ENCODE results near the gene SULT4A1.

SULT4A1 gene

DNA sequence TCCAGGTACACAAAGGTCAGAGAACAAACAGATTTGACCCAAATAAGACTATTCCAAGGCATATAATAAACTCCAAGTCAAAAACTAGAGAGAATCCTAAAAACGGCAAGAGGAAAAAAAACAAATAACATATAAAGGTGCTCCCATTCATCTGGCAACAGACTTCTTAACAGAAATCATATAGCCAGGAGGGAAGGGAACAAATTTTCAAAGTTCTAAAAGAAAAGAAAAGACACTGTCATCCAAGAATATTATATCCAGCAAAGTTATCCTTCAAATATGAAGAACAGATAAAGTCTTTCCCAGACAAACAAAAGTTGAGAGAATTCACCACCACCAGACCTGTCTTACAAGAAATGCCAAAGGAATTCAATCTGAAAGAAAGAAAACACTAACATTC lies 61.3 kb downstream of the SULT4A1 start:
- no peak overlapping the region for H3K4me3 ChIP-seq (ENCODE audit: low read length)

GRCh38 chr22:43798492-43798891 lies 63.8 kb downstream of the SULT4A1 start:
- Histone ChIP-seq H3K4me3 (ENCODE audit: low read length) (no peak overlapping the region), H3K27ac (ENCODE audit: low read length) (no peak overlapping the region), H3K9me3 (ENCODE audit: control insufficient read depth, insufficient read depth, low read length) (no peaks in the 10 kb centered on the region), H3K36me3 (ENCODE audit: control insufficient read depth, insufficient read depth, low read length) (no peaks in the 10 kb centered on the region), H3K27me3 (ENCODE audit: control insufficient read depth, insufficient read depth, low read length) (no peaks in the 10 kb centered on the region), H3K4me1 (ENCODE audit: control insufficient read depth, insufficient read depth, low read length) (no peaks in the 10 kb centered on the region)
- no CpG with 5 or more reads among the region's 5 CpGs for WGBS (ENCODE audit: insufficient coverage, insufficient read length)
- DNase-seq (ENCODE audit: low read depth, low spot score) = no peak

More for the DNA sequence above, 61.3 kb downstream of the SULT4A1 start:
- H3K4me1 ChIP-seq (ENCODE audit: control insufficient read depth, insufficient read depth, low read length) = no peaks in the 10 kb centered on the region
- WGBS (ENCODE audit: insufficient coverage, insufficient read length) = no CpG with 5 or more reads among the region's 1 CpG
- DNase-seq (ENCODE audit: low read depth, low spot score) = no peak
- H3K36me3 ChIP-seq (ENCODE audit: control insufficient read depth, insufficient read depth, low read length) = no peaks in the 10 kb centered on the region
- H3K27ac ChIP-seq (ENCODE audit: low read length) = no peak overlapping the region
- H3K27me3 ChIP-seq (ENCODE audit: control insufficient read depth, insufficient read depth, low read length) = no peaks in the 10 kb centered on the region
- no peaks in the 10 kb centered on the region for H3K9me3 ChIP-seq (ENCODE audit: control insufficient read depth, insufficient read depth, low read length)

DNA sequence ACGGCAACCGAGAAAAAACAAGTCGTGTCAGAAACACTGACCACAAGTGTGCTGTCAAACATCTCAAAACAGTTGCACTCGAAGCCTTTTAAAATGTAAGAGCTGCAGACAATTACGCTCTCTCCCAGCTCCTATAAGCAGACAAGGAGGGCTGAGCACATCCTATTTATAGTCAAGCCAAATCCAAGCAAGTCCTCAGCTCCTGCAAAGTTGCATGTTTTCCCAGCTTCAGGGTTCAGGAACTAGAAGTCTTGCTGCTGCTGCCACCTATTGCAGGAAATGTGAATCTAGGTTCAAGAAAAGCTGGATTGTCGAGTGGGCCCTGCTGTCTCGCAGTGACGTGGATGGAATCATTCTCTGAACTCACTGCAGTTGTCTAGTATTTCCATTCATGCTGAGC lies 65.7 kb downstream of the SULT4A1 start:
- Histone ChIP-seq H3K4me1 (ENCODE audit: control insufficient read depth, insufficient read depth, low read length) (no peaks in the 10 kb centered on the region), H3K27me3 (ENCODE audit: control insufficient read depth, insufficient read depth, low read length) (no peaks in the 10 kb centered on the region), H3K4me3 (ENCODE audit: low read length) (no peak overlapping the region), H3K36me3 (ENCODE audit: control insufficient read depth, insufficient read depth, low read length) (no peaks in the 10 kb centered on the region), H3K27ac (ENCODE audit: low read length) (no peak overlapping the region), H3K9me3 (ENCODE audit: control insufficient read depth, insufficient read depth, low read length) (no peaks in the 10 kb centered on the region)
- WGBS (ENCODE audit: insufficient coverage, insufficient read length) = no CpG with 5 or more reads among the region's 8 CpGs
- DNase-seq (ENCODE audit: low read depth, low spot score) = no peak

GRCh38 chr22:43795320-43795719 lies 67.0 kb downstream of the SULT4A1 start:
- no peaks in the 10 kb centered on the region for H3K4me1 ChIP-seq (ENCODE audit: control insufficient read depth, insufficient read depth, low read length)
- no peak overlapping the region for H3K4me3 ChIP-seq (ENCODE audit: low read length)
- DNase-seq (ENCODE audit: low read depth, low spot score) = no peak
- H3K27ac ChIP-seq (ENCODE audit: low read length) = no peak overlapping the region
- H3K9me3 ChIP-seq (ENCODE audit: control insufficient read depth, insufficient read depth, low read length) = no peaks in the 10 kb centered on the region
- WGBS (ENCODE audit: insufficient coverage, insufficient read length) = no CpG with 5 or more reads among the region's 7 CpGs
- H3K36me3 ChIP-seq (ENCODE audit: control insufficient read depth, insufficient read depth, low read length) = no peaks in the 10 kb centered on the region
- no peaks in the 10 kb centered on the region for H3K27me3 ChIP-seq (ENCODE audit: control insufficient read depth, insufficient read depth, low read length)

- Histone ChIP-seq H3K36me3 (ENCODE audit: control insufficient read depth, insufficient read depth, low read length) (no peaks in the 10 kb centered on the region), H3K9me3 (ENCODE audit: control insufficient read depth, insufficient read depth, low read length) (no peaks in the 10 kb centered on the region), H3K4me3 (ENCODE audit: low read length) (no peak overlapping the region), H3K27ac (ENCODE audit: low read length) (no peak overlapping the region), H3K27me3 (ENCODE audit: control insufficient read depth, insufficient read depth, low read length) (no peaks in the 10 kb centered on the region), H3K4me1 (ENCODE audit: control insufficient read depth, insufficient read depth, low read length) (no peaks in the 10 kb centered on the region)
- no CpG with 5 or more reads among the region's 5 CpGs for WGBS (ENCODE audit: insufficient coverage, insufficient read length)
- no peak for DNase-seq (ENCODE audit: low read depth, low spot score)
Measured at GRCh38 chr22:43792905-43793304, 69.4 kb downstream of the SULT4A1 start.

GRCh38 chr22:43789452-43789851 lies 72.9 kb downstream of the SULT4A1 start:
- no peaks in the 10 kb centered on the region for H3K9me3 ChIP-seq (ENCODE audit: control insufficient read depth, insufficient read depth, low read length)
- no CpG with 5 or more reads among the region's 7 CpGs for WGBS (ENCODE audit: insufficient coverage, insufficient read length)
- H3K4me1 ChIP-seq (ENCODE audit: control insufficient read depth, insufficient read depth, low read length) = no peaks in the 10 kb centered on the region
- no peak for DNase-seq (ENCODE audit: low read depth, low spot score)
- no peak overlapping the region for H3K27ac ChIP-seq (ENCODE audit: low read length)
- no peaks in the 10 kb centered on the region for H3K27me3 ChIP-seq (ENCODE audit: control insufficient read depth, insufficient read depth, low read length)
- no peak overlapping the region for H3K4me3 ChIP-seq (ENCODE audit: low read length)
- H3K36me3 ChIP-seq (ENCODE audit: control insufficient read depth, insufficient read depth, low read length) = no peaks in the 10 kb centered on the region

DNA sequence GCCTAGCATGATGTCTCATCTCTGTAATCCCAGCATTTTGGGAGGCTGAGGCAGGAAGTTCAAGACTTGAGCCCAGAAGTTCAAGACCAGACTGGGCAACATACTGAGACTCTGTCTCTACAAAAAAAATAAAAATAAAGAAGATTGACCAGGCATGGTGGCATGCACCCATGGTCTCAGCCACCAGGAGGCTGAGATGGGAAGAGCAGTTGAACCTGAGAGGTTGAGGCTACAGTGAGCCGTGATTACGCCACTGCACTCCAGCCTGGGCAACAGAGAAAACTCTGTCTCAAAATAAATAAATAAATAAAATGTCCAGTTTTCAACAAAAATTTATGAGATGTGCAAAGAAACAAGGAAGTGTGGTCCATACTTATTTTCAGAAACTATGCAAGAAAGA lies 78.5 kb downstream of the SULT4A1 start:
- Histone ChIP-seq H3K36me3 (ENCODE audit: control insufficient read depth, insufficient read depth, low read length) (no peaks in the 10 kb centered on the region), H3K27ac (ENCODE audit: low read length) (no peak overlapping the region), H3K4me3 (ENCODE audit: low read length) (no peak overlapping the region), H3K27me3 (ENCODE audit: control insufficient read depth, insufficient read depth, low read length) (no peaks in the 10 kb centered on the region), H3K9me3 (ENCODE audit: control insufficient read depth, insufficient read depth, low read length) (no peaks in the 10 kb centered on the region), H3K4me1 (ENCODE audit: control insufficient read depth, insufficient read depth, low read length) (no peaks in the 10 kb centered on the region)
- DNase-seq (ENCODE audit: low read depth, low spot score) = no peak
- no CpG with 5 or more reads among the region's 2 CpGs for WGBS (ENCODE audit: insufficient coverage, insufficient read length)

DNA sequence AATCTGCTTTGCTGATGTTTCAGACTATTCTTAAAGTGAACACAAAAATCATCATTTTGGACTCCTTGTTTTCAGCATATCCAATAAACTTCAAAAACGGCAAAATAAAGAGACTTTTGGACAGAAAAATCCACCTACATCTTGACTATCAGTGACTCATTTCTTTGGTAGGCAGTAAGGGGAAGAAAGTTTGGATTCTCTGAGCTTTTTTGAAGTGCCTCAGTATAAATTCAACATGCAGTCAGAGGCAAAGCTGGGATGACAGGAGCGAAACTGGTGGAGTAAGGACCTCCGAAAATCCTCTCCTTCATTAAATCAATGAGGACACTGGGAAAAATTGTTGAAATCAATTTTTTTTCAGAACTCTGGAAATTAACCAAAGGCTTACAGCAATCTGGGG lies 79.9 kb downstream of the SULT4A1 start:
- Histone ChIP-seq H3K4me1 (ENCODE audit: control insufficient read depth, insufficient read depth, low read length) (no peaks in the 10 kb centered on the region), H3K27me3 (ENCODE audit: control insufficient read depth, insufficient read depth, low read length) (no peaks in the 10 kb centered on the region), H3K9me3 (ENCODE audit: control insufficient read depth, insufficient read depth, low read length) (no peaks in the 10 kb centered on the region), H3K27ac (ENCODE audit: low read length) (no peak overlapping the region), H3K36me3 (ENCODE audit: control insufficient read depth, insufficient read depth, low read length) (no peaks in the 10 kb centered on the region), H3K4me3 (ENCODE audit: low read length) (no peak overlapping the region)
- WGBS (ENCODE audit: insufficient coverage, insufficient read length) = no CpG with 5 or more reads among the region's 3 CpGs
- no peak for DNase-seq (ENCODE audit: low read depth, low spot score)

- no CpG with 5 or more reads among the region's 4 CpGs for WGBS (ENCODE audit: insufficient coverage, insufficient read length)
- no peak overlapping the region for H3K4me3 ChIP-seq (ENCODE audit: low read length)
- DNase-seq (ENCODE audit: low read depth, low spot score) = no peak
Measured at GRCh38 chr22:43777286-43777685, 85.0 kb downstream of the SULT4A1 start.

GRCh38 chr22:43776081-43776670 lies 86.1 kb downstream of the SULT4A1 start:
- no peaks in the 10 kb centered on the region; the same call in 1 of the 2 replicates for H3K4me1 ChIP-seq (ENCODE audit: control insufficient read depth, insufficient read depth, low read length)
- no peak for DNase-seq (ENCODE audit: low read depth, low spot score)
- H3K9me3 ChIP-seq (ENCODE audit: control insufficient read depth, insufficient read depth, low read length) = no peaks in the 10 kb centered on the region
- no peaks in the 10 kb centered on the region for H3K27me3 ChIP-seq (ENCODE audit: control insufficient read depth, insufficient read depth, low read length)
- no peak overlapping the region for H3K4me3 ChIP-seq (ENCODE audit: low read length)
- no peaks in the 10 kb centered on the region for H3K36me3 ChIP-seq (ENCODE audit: control insufficient read depth, insufficient read depth, low read length)
- H3K27ac ChIP-seq (ENCODE audit: low read length) = no peak overlapping the region
- no CpG with 5 or more reads among the region's 9 CpGs for WGBS (ENCODE audit: insufficient coverage, insufficient read length)

More at GRCh38 chr22:43777286-43777685, 85.0 kb downstream of the SULT4A1 start:
- Histone ChIP-seq H3K9me3 (ENCODE audit: control insufficient read depth, insufficient read depth, low read length) (no peaks in the 10 kb centered on the region), H3K36me3 (ENCODE audit: control insufficient read depth, insufficient read depth, low read length) (no peaks in the 10 kb centered on the region), H3K27me3 (ENCODE audit: control insufficient read depth, insufficient read depth, low read length) (no peaks in the 10 kb centered on the region), H3K27ac (ENCODE audit: low read length) (no peak overlapping the region), H3K4me1 (ENCODE audit: control insufficient read depth, insufficient read depth, low read length) (no peaks in the 10 kb centered on the region; the same call in 1 of the 2 replicates)

All from iPS DF 6.9 (cell line).